SH-SY5Y (cell line): ENCODE results near the gene C2CD5.

Experiments
- GATA2 ChIP-seq: IDR thresholded peaks from 2 replicates; pipeline ENCODE4 v1.6.1; 2011; ENCODE audit warnings: mild to moderate bottlenecking, low read depth, low read length
- GATA3 ChIP-seq: IDR thresholded peaks from 2 replicates; pipeline ENCODE4 v1.6.1; 2011; ENCODE audit warnings: low read depth, mild to moderate bottlenecking, low read length, moderate library complexity

DNA sequence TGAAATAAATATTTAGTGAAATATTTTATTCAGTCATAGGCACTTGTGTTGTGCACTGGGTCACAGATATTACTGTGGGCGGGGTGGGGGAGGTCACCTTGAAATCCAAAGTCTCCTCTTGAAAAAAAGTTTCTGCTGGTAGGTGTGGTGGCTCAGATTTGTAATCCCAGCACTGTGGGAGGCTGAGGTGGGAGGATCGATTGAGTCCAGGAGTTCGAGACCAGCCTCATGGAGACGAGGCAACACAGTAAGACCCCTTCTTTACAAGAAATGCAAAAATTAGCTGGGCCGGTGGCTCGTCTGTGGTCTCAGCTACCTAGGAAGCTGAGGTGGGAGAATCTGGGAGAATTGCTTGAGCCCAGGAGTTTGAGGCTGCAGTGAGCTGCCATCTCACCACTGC is 913 bp upstream of the C2CD5 start:
- TF ChIP-seq GATA2: no peak
- no peak for TF ChIP-seq GATA3
